H9 (cell line): ENCODE measurements around the gene RPS17. TPM values are rescaled to one million over a fixed set of nuclear protein-coding genes. Genes with fewer than 3 reads are reported as not detected.

ENCODE experiments used
- DNase-seq: peaks from one replicate; pipeline ENCODE4 v3.0.0-alpha.2; 2017
- H2AFZ ChIP-seq: one replicate; pipeline ENCODE4 v1.6.1; 2013; ENCODE audit warnings: mild to moderate bottlenecking, low read length, control low read depth, moderate library complexity
- H2AK5ac ChIP-seq: 2 replicates; pipeline ENCODE4 v1.6.1; 2013; ENCODE audit warnings: low read length, control low read depth, mixed read lengths; ENCODE audit not compliant: insufficient read length
- H2BK120ac ChIP-seq: one replicate; pipeline ENCODE4 v1.6.1; 2013; ENCODE audit warnings: low read depth, mild to moderate bottlenecking, low read length, control low read depth, inconsistent platforms; ENCODE audit not compliant: poor library complexity, severe bottlenecking
- H2BK12ac ChIP-seq: 2 replicates; pipeline ENCODE4 v1.6.1; 2013; ENCODE audit warnings: low read length, control low read depth, mixed read lengths, low read depth; ENCODE audit not compliant: insufficient read length
- H2BK15ac ChIP-seq: 2 replicates; pipeline ENCODE4 v1.6.1; 2013; ENCODE audit warnings: low read depth, low read length, control low read depth
- H2BK20ac ChIP-seq: one replicate; pipeline ENCODE4 v1.6.1; 2013; ENCODE audit warnings: low read depth, mild to moderate bottlenecking, low read length, control low read depth, inconsistent platforms; ENCODE audit not compliant: poor library complexity, severe bottlenecking
- H2BK5ac ChIP-seq: 2 replicates; pipeline ENCODE4 v1.6.1; 2013; ENCODE audit warnings: low read length, control low read depth, mixed read lengths; ENCODE audit not compliant: insufficient read length
- H3K14ac ChIP-seq: 2 replicates; pipeline ENCODE4 v1.6.1; 2013; ENCODE audit warnings: low read length, control low read depth; ENCODE audit not compliant: insufficient read depth
- H3K18ac ChIP-seq: 2 replicates; pipeline ENCODE4 v1.6.1; 2013; ENCODE audit warnings: low read depth, mild to moderate bottlenecking, mixed read lengths, low read length, control low read depth; ENCODE audit not compliant: insufficient read length
- H3K23ac ChIP-seq: 2 replicates; pipeline ENCODE4 v1.6.1; 2013; ENCODE audit warnings: low read length, control low read depth, mixed read lengths, low read depth; ENCODE audit not compliant: insufficient read length
- H3K23me2 ChIP-seq: 2 replicates; pipeline ENCODE4 v1.6.1; 2013; ENCODE audit warnings: low read depth, mild to moderate bottlenecking, mixed read lengths, low read length, control low read depth; ENCODE audit not compliant: insufficient read length, poor library complexity, severe bottlenecking
- H3K27ac ChIP-seq: 2 replicates; pipeline ENCODE4 v1.5.1; 2013; ENCODE audit warnings: low read length, control low read depth, mixed read lengths, low read depth; ENCODE audit not compliant: insufficient read length
- H3K27me3 ChIP-seq: 2 replicates; pipeline ENCODE4 v1.6.1; 2013; ENCODE audit warnings: low read length, control low read depth, inconsistent platforms; ENCODE audit not compliant: insufficient read depth
- H3K4ac ChIP-seq: 2 replicates; pipeline ENCODE4 v1.6.1; 2013; ENCODE audit warnings: low read depth, mild to moderate bottlenecking, control low read depth, inconsistent platforms, low read length, moderate library complexity
- H3K4me1 ChIP-seq: 2 replicates; pipeline ENCODE4 v1.6.1; 2013; ENCODE audit warnings: low read length, control low read depth, inconsistent platforms; ENCODE audit not compliant: insufficient read depth
- H3K4me2 ChIP-seq: 2 replicates; pipeline ENCODE4 v1.6.1; 2013; ENCODE audit warnings: low read length, control low read depth, mixed read lengths; ENCODE audit not compliant: insufficient read length, insufficient read depth
- H3K56ac ChIP-seq: 2 replicates; pipeline ENCODE4 v1.6.1; 2013; ENCODE audit warnings: low read depth, mild to moderate bottlenecking, mixed read lengths, low read length, control low read depth; ENCODE audit not compliant: insufficient read length
- H3K79me1 ChIP-seq: 2 replicates; pipeline ENCODE4 v1.6.1; 2013; ENCODE audit warnings: low read depth, mild to moderate bottlenecking, moderate library complexity, low read length, control low read depth, inconsistent platforms; ENCODE audit not compliant: insufficient read depth, poor library complexity, severe bottlenecking
- H3K79me2 ChIP-seq: 2 replicates; pipeline ENCODE4 v1.6.1; 2013; ENCODE audit warnings: low read length, control low read depth, inconsistent platforms; ENCODE audit not compliant: insufficient read depth
- H3K9ac ChIP-seq: 2 replicates; pipeline ENCODE4 v1.6.1; 2013; ENCODE audit warnings: low read length, control low read depth, mixed read lengths; ENCODE audit not compliant: insufficient read length; ENCODE audit errors: extremely low read depth
- H3K9me3 ChIP-seq: one replicate; pipeline ENCODE4 v1.6.1; 2013; ENCODE audit warnings: low read depth, low read length, inconsistent platforms; ENCODE audit not compliant: control insufficient read depth
- H3T11ph ChIP-seq: one replicate; pipeline ENCODE4 v1.6.1; 2013; ENCODE audit warnings: mild to moderate bottlenecking, low read length, control low read depth, inconsistent platforms
- H4K20me1 ChIP-seq: one replicate; pipeline ENCODE4 v1.6.1; 2013; ENCODE audit not compliant: control insufficient read depth, insufficient read length, insufficient read depth
- H4K5ac ChIP-seq: 2 replicates; pipeline ENCODE4 v1.6.1; 2013; ENCODE audit warnings: low read depth, mild to moderate bottlenecking, mixed read lengths, low read length, control low read depth; ENCODE audit not compliant: insufficient read length
- H4K8ac ChIP-seq: replicated peaks from 2 replicates; pipeline ENCODE4 v1.6.1; 2013; ENCODE audit warnings: low read length, control low read depth, mixed read lengths, low read depth; ENCODE audit not compliant: insufficient read length
- H4K91ac ChIP-seq: 2 replicates; pipeline ENCODE4 v1.6.1; 2013; ENCODE audit warnings: low read depth, mild to moderate bottlenecking, moderate library complexity, mixed read lengths, low read length, control low read depth; ENCODE audit not compliant: insufficient read length
- H3K27ac Mint-ChIP-seq, 3 experiments: 2 replicates in 2 of 3; 3 replicates in 1 of 3; pipeline ENCODE4 v1.8.0; 2020 to 2021; ENCODE audit warnings: mixed read lengths in 3 of 3, mild to moderate bottlenecking in 1 of 3, moderate library complexity in 1 of 3
- H3K27me3 Mint-ChIP-seq: 2 replicates; pipeline ENCODE4 v1.8.0; 2021; ENCODE audit warnings: low read depth, mild to moderate bottlenecking, moderate library complexity, mixed read lengths
- H3K36me3 Mint-ChIP-seq, 3 experiments: 2 replicates in 2 of 3; 3 replicates in 1 of 3; pipeline ENCODE4 v1.8.0; 2020 to 2021; ENCODE audit warnings: low read depth in 3 of 3, mixed read lengths in 3 of 3; ENCODE audit not compliant: insufficient read depth in 1 of 3
- H3K4me1 Mint-ChIP-seq, 2 experiments: 2 replicates each; pipeline ENCODE4 v1.8.0; 2020; ENCODE audit warnings: mixed read lengths in 2 of 2
- H3K4me3 Mint-ChIP-seq, 2 experiments: 2 replicates in 1 of 2; 3 replicates in 1 of 2; pipeline ENCODE4 v1.8.0; 2020 to 2021; ENCODE audit warnings: mild to moderate bottlenecking in 2 of 2, mixed read lengths in 2 of 2, moderate library complexity in 1 of 2
- H3K9me3 Mint-ChIP-seq, 2 experiments: 2 replicates in 1 of 2; 3 replicates in 1 of 2; pipeline ENCODE4 v1.8.0; 2020; ENCODE audit warnings: mild to moderate bottlenecking in 2 of 2, mixed read lengths in 2 of 2, moderate library complexity in 1 of 2
- WGBS: extraction: QIAGEN DNeasy Blood & Tissue Kit; methylation state at CpG from one replicate; pipeline ENCODE4 v1.1.7; 2013; ENCODE audit warnings: missing lambda C conversion rate, low lambda C conversion rate, mixed read lengths; ENCODE audit not compliant: insufficient read length; ENCODE audit errors: extremely low coverage; 5-methylcytosine and 5-hydroxymethylcytosine counted together
- total RNA-seq: library from RNA; stranded (reverse); gene quantifications from 2 replicates; pipeline ENCODE4 v1.2.1, GENCODE V29; 2021
- TF ChIP-seq, protein P1 (sequence below): fragments of 200-600 bp; sonication (generic); conservative IDR thresholded peaks from 3 replicates; pipeline ENCODE4 v1.8.0; 2021; ENCODE audit warnings: antibody characterized with exemption, mild to moderate bottlenecking

The RPS17 gene
- total RNA-seq, 1 experiment from 2014 or later: 2,597 TPM

DNA sequence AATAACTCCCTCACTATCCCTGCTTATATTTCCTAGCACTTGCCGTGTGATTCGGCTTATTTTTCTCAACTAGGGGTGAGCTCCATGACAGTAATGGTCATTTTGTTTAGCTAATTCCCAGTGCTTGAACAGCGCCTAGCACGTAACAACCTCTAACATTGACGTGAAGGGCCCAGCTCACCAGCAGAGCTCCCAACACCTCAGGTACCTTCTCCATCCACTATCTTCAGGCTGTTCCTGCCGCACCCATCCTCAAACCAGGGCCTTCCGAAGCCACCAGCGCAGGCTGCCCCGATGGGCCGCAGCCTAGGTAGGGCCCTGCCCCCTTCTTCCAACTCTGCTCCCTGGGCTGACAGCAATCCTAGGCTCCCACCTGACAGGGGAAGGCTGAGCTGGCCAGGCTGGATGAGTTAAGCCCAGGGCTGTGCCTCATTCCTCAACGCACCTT is 751 bp upstream of the RPS17 start:
- TF ChIP-seq, protein P1, sequence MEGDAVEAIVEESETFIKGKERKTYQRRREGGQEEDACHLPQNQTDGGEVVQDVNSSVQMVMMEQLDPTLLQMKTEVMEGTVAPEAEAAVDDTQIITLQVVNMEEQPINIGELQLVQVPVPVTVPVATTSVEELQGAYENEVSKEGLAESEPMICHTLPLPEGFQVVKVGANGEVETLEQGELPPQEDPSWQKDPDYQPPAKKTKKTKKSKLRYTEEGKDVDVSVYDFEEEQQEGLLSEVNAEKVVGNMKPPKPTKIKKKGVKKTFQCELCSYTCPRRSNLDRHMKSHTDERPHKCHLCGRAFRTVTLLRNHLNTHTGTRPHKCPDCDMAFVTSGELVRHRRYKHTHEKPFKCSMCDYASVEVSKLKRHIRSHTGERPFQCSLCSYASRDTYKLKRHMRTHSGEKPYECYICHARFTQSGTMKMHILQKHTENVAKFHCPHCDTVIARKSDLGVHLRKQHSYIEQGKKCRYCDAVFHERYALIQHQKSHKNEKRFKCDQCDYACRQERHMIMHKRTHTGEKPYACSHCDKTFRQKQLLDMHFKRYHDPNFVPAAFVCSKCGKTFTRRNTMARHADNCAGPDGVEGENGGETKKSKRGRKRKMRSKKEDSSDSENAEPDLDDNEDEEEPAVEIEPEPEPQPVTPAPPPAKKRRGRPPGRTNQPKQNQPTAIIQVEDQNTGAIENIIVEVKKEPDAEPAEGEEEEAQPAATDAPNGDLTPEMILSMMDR: no peak
- H4K8ac ChIP-seq: no peak overlapping the region
- peaks cover 37 to 40% (median 40%) of the 10 kb centered on the region in 3 experiments for H3K36me3 Mint-ChIP-seq
- no peak overlapping the region for H3K4ac ChIP-seq
- peak overlapping the region; percentile 81 for H3K4me2 ChIP-seq
- no peaks in the 10 kb centered on the region for H4K20me1 ChIP-seq
- peaks cover 6% of the 10 kb centered on the region for H3K23me2 ChIP-seq
- no peak overlapping the region for H3K18ac ChIP-seq
- H3K27ac Mint-ChIP-seq: peak overlapping the region; percentile 52 to 97 (median 96)
- H3K4me1 Mint-ChIP-seq: peaks cover 41% of the 10 kb centered on the region in 2 experiments
- H2BK12ac ChIP-seq: no peak overlapping the region
- peak overlapping the region; percentile 95 to 99 for H3K4me3 Mint-ChIP-seq
- H3K4me1 ChIP-seq: peaks cover 6% of the 10 kb centered on the region; the same call in 1 of the 2 replicates
- H2BK20ac ChIP-seq: no peak overlapping the region
- H3K27ac ChIP-seq: no peak overlapping the region
- no peaks in the 10 kb centered on the region for H3K9me3 ChIP-seq
- H4K5ac ChIP-seq: no peak overlapping the region
- no peak overlapping the region for H2BK15ac ChIP-seq
- no peak overlapping the region for H4K91ac ChIP-seq
- H2AK5ac ChIP-seq: no peak overlapping the region
- peak; percentile 50 for DNase-seq
- H2BK120ac ChIP-seq: no peak overlapping the region
- H3K79me2 ChIP-seq: peaks cover 12% of the 10 kb centered on the region; the same call in 1 of the 2 replicates
- no peak overlapping the region for H3K23ac ChIP-seq
- H3K14ac ChIP-seq: no peak overlapping the region
- no CpG with 5 or more reads among the region's 11 CpGs for WGBS
- no peak overlapping the region for H3T11ph ChIP-seq
- no peaks in the 10 kb centered on the region; the same call in none of the 2 replicates for H3K27me3 Mint-ChIP-seq
- H3K27me3 ChIP-seq: no peaks in the 10 kb centered on the region
- no peak overlapping the region for H3K56ac ChIP-seq
- no peak overlapping the region for H2AFZ ChIP-seq
- peaks cover 0 to 8% of the 10 kb centered on the region in 2 experiments; a peak in 1 of 5 replicates for H3K9me3 Mint-ChIP-seq
- H3K9ac ChIP-seq: peak overlapping the region; percentile 48
- H3K79me1 ChIP-seq: no peaks in the 10 kb centered on the region
- no peak overlapping the region for H2BK5ac ChIP-seq
